GM23248 (cell line): ENCODE measurements around the gene IGSF3. TPM values are rescaled to one million over a fixed set of nuclear protein-coding genes. Genes with fewer than 3 reads are reported as not detected.
"Not testable (repeated sequence)": the region's sequence is repeated elsewhere in the genome, so short reads cannot be mapped to it uniquely, and the experiment has no call there.

Experiments used
- DNase-seq: peaks from one replicate; pipeline ENCODE4 v3.0.0-alpha.2; 2015
- H2AFZ ChIP-seq: fragments of 200-600 bp; sonication (generic); 2 replicates; pipeline ENCODE4 v1.6.1; 2016; ENCODE audit warnings: antibody characterized with exemption
- H3F3A ChIP-seq: fragments of 200-600 bp; sonication (generic); 2 replicates; pipeline ENCODE4 v1.6.1; 2016; ENCODE audit warnings: mild to moderate bottlenecking, antibody characterized with exemption, mixed run types; ENCODE audit not compliant: insufficient read depth
- H3K27ac ChIP-seq: fragments of 200-600 bp; sonication (generic); 2 replicates; pipeline ENCODE4 v1.5.1; 2016; ENCODE audit warnings: mild to moderate bottlenecking
- H3K27me3 ChIP-seq: fragments of 200-600 bp; sonication (generic); replicated peaks from 2 replicates; pipeline ENCODE4 v1.6.1; 2016; ENCODE audit warnings: mild to moderate bottlenecking; ENCODE audit not compliant: insufficient read depth
- H3K36me3 ChIP-seq: fragments of 200-600 bp; sonication (generic); 2 replicates; pipeline ENCODE4 v1.6.1; 2016; ENCODE audit warnings: low read depth, mild to moderate bottlenecking
- H3K4me1 ChIP-seq: fragments of 200-600 bp; sonication (generic); 2 replicates; pipeline ENCODE4 v1.6.1; 2016; ENCODE audit warnings: mild to moderate bottlenecking; ENCODE audit not compliant: insufficient read depth
- H3K4me2 ChIP-seq: fragments of 200-600 bp; sonication (generic); one replicate; pipeline ENCODE4 v1.6.1; 2016; ENCODE audit warnings: mild to moderate bottlenecking; ENCODE audit not compliant: unreplicated experiment
- H3K4me3 ChIP-seq: fragments of 200-600 bp; sonication (generic); 2 replicates; pipeline ENCODE4 v1.5.1; 2016; ENCODE audit warnings: mild to moderate bottlenecking
- H3K79me2 ChIP-seq: fragments of 200-600 bp; sonication (generic); 2 replicates; pipeline ENCODE4 v1.6.1; 2016; ENCODE audit warnings: mild to moderate bottlenecking; ENCODE audit not compliant: insufficient read depth
- H3K9ac ChIP-seq: fragments of 200-600 bp; sonication (generic); 2 replicates; pipeline ENCODE4 v1.6.1; 2016; ENCODE audit warnings: mild to moderate bottlenecking
- H3K9me2 ChIP-seq: fragments of 200-600 bp; sonication (generic); 2 replicates; pipeline ENCODE4 v1.6.1; 2016; ENCODE audit warnings: mixed run types, mild to moderate bottlenecking, moderate library complexity; ENCODE audit not compliant: insufficient read depth
- H3K9me3 ChIP-seq: fragments of 200-600 bp; sonication (generic); one replicate; pipeline ENCODE4 v1.6.1; 2017; ENCODE audit warnings: low read depth
- H4K20me1 ChIP-seq: fragments of 200-600 bp; sonication (generic); 2 replicates; pipeline ENCODE4 v1.6.0; 2016; ENCODE audit not compliant: insufficient read depth
- WGBS, 2 experiments: methylation state at CpG; one replicate each; pipeline ENCODE4 v1.1.6; 2015 to 2017; ENCODE audit warnings: low lambda C conversion rate in 2 of 2, low coverage in 1 of 2; ENCODE audit errors: missing lambda C conversion rate in 2 of 2; 5-methylcytosine and 5-hydroxymethylcytosine counted together
- in situ Hi-C: fragments of 300-500 bp; cut with MboI; formaldehyde crosslinking; loops from 2 replicates; pipeline ENCODE4 v1.15.0; 2020
- polyA plus RNA-seq: library from polyadenylated mRNA; unstranded; fragments of >200 nt; fragmentation: Nextera tagmentation; extraction: Ambion mirVana; gene quantifications from 2 replicates; pipeline ENCODE4 v1.2.1, GENCODE V29; 2016
- total RNA-seq: library from RNA; depleted of rRNA; stranded (reverse); fragments of >200 nt; shearing (Covaris generic); gene quantifications from 2 replicates; pipeline ENCODE4 v1.2.3, GENCODE V29; 2014

The IGSF3 gene
- total and polyA plus RNA-seq, 2 experiments from 2014 or later: 0.08 to 0.22 TPM

DNA sequence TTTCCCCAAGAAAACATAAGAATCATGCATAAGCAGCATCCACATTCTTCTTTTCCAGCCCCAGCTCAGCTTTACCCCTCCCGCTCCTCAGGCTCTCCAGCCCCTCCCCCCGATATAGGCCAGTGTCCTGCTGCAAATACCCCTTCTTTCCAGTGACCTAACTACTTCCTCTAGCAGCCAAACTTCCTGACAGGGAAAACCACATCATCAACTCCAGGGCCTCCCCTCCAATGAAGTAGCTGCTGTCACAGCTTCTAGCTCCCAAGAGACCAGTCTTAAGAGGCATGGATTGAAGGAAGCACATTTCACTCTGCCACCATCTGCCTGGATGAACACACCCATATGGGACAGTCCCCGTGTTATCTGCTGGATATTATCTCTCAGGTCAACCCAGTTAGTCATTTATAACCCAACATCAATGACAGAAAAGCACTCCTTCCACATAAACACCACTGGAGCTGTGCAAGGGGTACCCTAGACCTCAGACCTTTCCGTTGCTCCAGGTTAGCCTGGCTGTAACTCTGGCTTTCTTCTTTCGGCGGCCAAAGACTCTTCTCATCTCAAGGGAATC is 57.6 kb downstream of the IGSF3 start:
- H3K27ac ChIP-seq, H3K4me3 ChIP-seq, H3K27me3 ChIP-seq, H3K9me2 ChIP-seq, H3K9me3 ChIP-seq, H3K4me2 ChIP-seq, H4K20me1 ChIP-seq, H3K9ac ChIP-seq, H2AFZ ChIP-seq, H3K36me3 ChIP-seq, in situ Hi-C loops, DNase-seq, H3K79me2 ChIP-seq, H3K4me1 ChIP-seq, H3F3A ChIP-seq: not testable (repeated sequence)
- WGBS, 2 experiments: 74 to 81% methylated on average over 5 to 6 of the region's 6 CpGs

DNA sequence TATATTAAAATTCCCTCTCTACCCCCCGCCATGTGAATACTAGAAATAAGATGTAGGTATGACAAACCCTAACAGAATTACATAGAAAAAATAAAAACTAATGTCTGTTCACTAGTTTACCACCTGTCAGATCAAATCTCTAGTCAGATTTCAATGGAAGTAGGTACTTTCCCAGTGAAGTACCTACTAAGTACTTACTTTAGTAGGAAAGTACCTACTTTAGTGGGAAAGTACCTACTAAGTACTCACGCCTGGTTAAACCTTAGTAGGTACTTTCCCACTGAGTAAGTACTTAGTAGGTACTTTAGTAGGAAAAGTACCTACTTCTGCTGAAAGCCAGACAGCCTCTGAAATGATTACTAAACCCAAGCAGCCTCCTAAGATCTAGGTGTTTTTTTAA is 58.7 kb downstream of the IGSF3 start:
- WGBS, 2 experiments: 19 to 24% methylated on average over 2 of the region's 2 CpGs
- H2AFZ ChIP-seq, in situ Hi-C loops: not testable (repeated sequence)

DNA sequence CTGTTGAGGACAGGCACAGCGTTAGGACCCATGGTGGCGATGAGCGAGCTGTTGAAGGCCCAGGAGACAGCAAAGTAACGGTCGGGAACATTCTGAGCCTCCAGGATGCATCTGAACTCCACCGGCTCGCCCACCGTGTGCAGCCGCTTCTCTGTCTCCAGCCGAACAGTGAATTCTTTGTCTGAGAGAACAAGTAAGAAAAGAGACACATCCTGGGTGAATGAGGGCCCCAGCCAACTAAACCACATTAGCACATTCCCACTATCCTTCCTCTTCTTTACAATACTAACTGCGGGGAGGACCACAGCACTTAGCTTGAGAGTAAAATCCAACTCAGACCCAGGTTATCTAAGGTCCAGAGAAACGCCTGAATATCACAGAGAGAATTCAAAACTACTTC is 59.4 kb downstream of the IGSF3 start:
- H3K36me3 ChIP-seq, H3K79me2 ChIP-seq, H3K27me3 ChIP-seq, H3K9ac ChIP-seq, H3F3A ChIP-seq, H3K4me2 ChIP-seq, in situ Hi-C loops, H3K9me2 ChIP-seq, H3K4me3 ChIP-seq, H2AFZ ChIP-seq, H3K27ac ChIP-seq, DNase-seq, H3K4me1 ChIP-seq, H3K9me3 ChIP-seq, H4K20me1 ChIP-seq: not testable (repeated sequence)
- WGBS, 2 experiments: 71 to 72% methylated on average over 7 to 12 of the region's 12 CpGs

More for the DNA sequence above, 58.7 kb downstream of the IGSF3 start:
- H3K27me3 ChIP-seq, H3K36me3 ChIP-seq, H3K9me3 ChIP-seq, H3K79me2 ChIP-seq, DNase-seq, H3F3A ChIP-seq, H3K4me3 ChIP-seq, H3K27ac ChIP-seq, H4K20me1 ChIP-seq, H3K4me1 ChIP-seq, H3K4me2 ChIP-seq, H3K9me2 ChIP-seq, H3K9ac ChIP-seq: not testable (repeated sequence)

DNA sequence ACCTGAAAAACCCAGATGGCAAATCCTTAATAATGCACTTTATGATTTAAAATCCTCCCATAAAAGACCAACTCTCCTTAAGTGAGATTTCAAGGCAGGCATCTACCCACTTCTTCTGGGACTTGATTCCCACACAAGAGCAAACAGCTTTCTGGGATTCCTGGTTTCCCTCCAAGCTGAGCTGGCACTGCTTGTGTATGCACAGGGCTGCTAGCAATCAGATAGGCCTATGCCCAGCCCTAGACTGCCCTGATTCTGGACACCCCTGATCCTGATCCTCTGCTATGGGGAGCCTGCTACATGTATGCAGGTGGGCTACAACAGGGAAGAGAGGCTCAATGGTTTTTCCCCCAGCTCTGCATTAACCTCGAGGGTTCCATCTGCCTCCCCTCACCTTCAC is 60.1 kb downstream of the IGSF3 start:
- H3K9me3 ChIP-seq, H3K9ac ChIP-seq, H3K4me1 ChIP-seq, in situ Hi-C loops, H3K4me2 ChIP-seq, H3F3A ChIP-seq, H4K20me1 ChIP-seq, H3K9me2 ChIP-seq, H3K27ac ChIP-seq, H2AFZ ChIP-seq, DNase-seq, H3K36me3 ChIP-seq, H3K27me3 ChIP-seq, H3K4me3 ChIP-seq, H3K79me2 ChIP-seq: not testable (repeated sequence)
- 33 to 42% methylated on average over 1 of the region's 1 CpG for WGBS, 2 experiments

DNA sequence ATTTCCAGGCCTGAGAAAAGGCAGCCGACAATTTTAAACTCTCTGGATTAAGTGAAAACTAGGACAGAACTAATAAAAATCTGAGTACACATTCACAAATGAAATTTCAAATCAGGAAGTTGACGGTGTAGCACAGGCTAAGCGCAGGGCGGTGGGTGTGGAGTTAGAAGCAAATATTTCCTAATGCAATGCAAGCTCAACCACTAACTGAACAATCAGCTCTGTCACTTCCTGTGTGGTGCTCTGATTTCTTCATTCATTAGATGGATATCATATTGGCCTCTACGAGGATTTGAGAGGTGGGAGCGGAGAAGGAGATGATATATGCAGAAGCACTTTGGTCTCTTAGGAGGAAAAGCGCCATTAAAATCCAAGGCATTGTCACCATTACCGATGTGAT is 61.5 kb downstream of the IGSF3 start:
- H3K9me2 ChIP-seq, H2AFZ ChIP-seq, H3K4me1 ChIP-seq, H3K27ac ChIP-seq, in situ Hi-C loops, H3K9ac ChIP-seq, H3K27me3 ChIP-seq, H3K36me3 ChIP-seq, H3K79me2 ChIP-seq, H3F3A ChIP-seq, DNase-seq, H3K4me3 ChIP-seq, H4K20me1 ChIP-seq, H3K4me2 ChIP-seq, H3K9me3 ChIP-seq: not testable (repeated sequence)
- 86 to 96% methylated on average over 8 of the region's 8 CpGs for WGBS, 2 experiments
